HepG2 (cell line): ENCODE measurements around the gene ALCAM. TPM values are rescaled to one million over a fixed set of nuclear protein-coding genes. Genes with fewer than 3 reads are reported as not detected.

Source experiments
- EHMT2 ChIP-seq: fragments of 200-600 bp; sonication (generic); IDR thresholded peaks from 2 replicates; pipeline ENCODE4 v1.7.0; 2017; ENCODE audit warnings: antibody characterized with exemption, low read depth, low read length, borderline replicate concordance
- GFI1 ChIP-seq: sonication (generic); formaldehyde crosslinking; IDR thresholded peaks from 2 replicates; pipeline ENCODE4 v1.5.0; 2020; ENCODE audit warnings: missing genetic modification reagents, mild to moderate bottlenecking, borderline replicate concordance
- JUNB ChIP-seq: sonication (generic); formaldehyde crosslinking; IDR thresholded peaks from 2 replicates; pipeline ENCODE4 v1.8.0; 2022; ENCODE audit warnings: missing genetic modification reagents, mild to moderate bottlenecking, borderline replicate concordance
- KLF9 ChIP-seq: IDR thresholded peaks from 2 replicates; pipeline ENCODE4 v1.6.1; 2016; ENCODE audit warnings: low read depth
- MTF1 ChIP-seq: sonication (generic); formaldehyde crosslinking; IDR thresholded peaks from 2 replicates; pipeline ENCODE4 v1.5.0; 2020; ENCODE audit warnings: missing genetic modification reagents
- PHB2 ChIP-seq: fragments of 450-650 bp; IDR thresholded peaks from 2 replicates; pipeline ENCODE4 v1.6.1; 2018; ENCODE audit not compliant: partially characterized antibody
- PHF5A ChIP-seq: IDR thresholded peaks from one replicate; pipeline ENCODE4 v1.6.1; 2018; ENCODE audit warnings: low read depth, missing genetic modification reagents; ENCODE audit not compliant: unreplicated experiment
- RELA ChIP-seq: sonication (generic); formaldehyde crosslinking; IDR thresholded peaks from 2 replicates; pipeline ENCODE4 v1.4.0; 2020; ENCODE audit warnings: missing genetic modification reagents
- SKI ChIP-seq: fragments of 450-650 bp; IDR thresholded peaks from one replicate; pipeline ENCODE4 v1.6.1; 2018; ENCODE audit warnings: mild to moderate bottlenecking; ENCODE audit not compliant: partially characterized antibody
- SMAD3 ChIP-seq: sonication (generic); formaldehyde crosslinking; IDR thresholded peaks from 2 replicates; pipeline ENCODE4 v1.4.0; 2020; ENCODE audit warnings: missing genetic modification reagents
- SMARCC2 ChIP-seq: fragments of 450-650 bp; IDR thresholded peaks from 2 replicates; pipeline ENCODE4 v1.6.1; 2017; ENCODE audit warnings: antibody characterized with exemption, mild to moderate bottlenecking
- SNAPC2 ChIP-seq: sonication (generic); formaldehyde crosslinking; IDR thresholded peaks from 2 replicates; pipeline ENCODE4 v1.8.1; 2022; ENCODE audit warnings: mild to moderate bottlenecking, missing genetic modification reagents
- STAG1 ChIP-seq: sonication (generic); formaldehyde crosslinking; IDR thresholded peaks from 2 replicates; pipeline ENCODE4 v1.4.0; 2020; ENCODE audit warnings: missing genetic modification reagents
- ZBTB7A ChIP-seq: sonication (generic); formaldehyde crosslinking; IDR thresholded peaks from 2 replicates; pipeline ENCODE4 v1.8.0; 2022; ENCODE audit warnings: mild to moderate bottlenecking, missing genetic modification reagents
- ZFP41 ChIP-seq: sonication (generic); formaldehyde crosslinking; IDR thresholded peaks from 2 replicates; pipeline ENCODE4 v1.4.0; 2020; ENCODE audit warnings: mild to moderate bottlenecking, missing genetic modification reagents, borderline replicate concordance
- ZNF260 ChIP-seq: sonication (generic); formaldehyde crosslinking; IDR thresholded peaks from 2 replicates; pipeline ENCODE4 v1.4.0; 2020; ENCODE audit warnings: missing genetic modification reagents, low read depth, mild to moderate bottlenecking, borderline replicate concordance
- ZSCAN12 ChIP-seq: sonication (generic); formaldehyde crosslinking; IDR thresholded peaks from 2 replicates; pipeline ENCODE4 v1.9.0; 2021; ENCODE audit warnings: mild to moderate bottlenecking, missing genetic modification reagents
- polyA plus RNA-seq, 8 experiments: library from polyadenylated mRNA; depleted of rRNA in 3 of 8; stranded (reverse) in 7 of 8; unstranded in 1 of 8; fragments of >200 nt; fragmentation: Illumina TruSeq in 4 of 8; extraction: Trizol in 4 of 8; gene quantifications; 2 replicates each; pipeline versions ENCODE4 v1.2.1 to v1.2.3, GENCODE V29; 2011 to 2016; ENCODE audit warnings: low read depth in 4 of 8, missing spikeins in 1 of 8, mixed read lengths in 1 of 8; ENCODE audit not compliant: insufficient read depth in 1 of 8
- total RNA-seq, 5 experiments: library from RNA; depleted of rRNA; stranded (reverse); fragments of >200 nt; fragmentation: Illumina TruSeq; extraction: Trizol; gene quantifications; 2 replicates each; pipeline ENCODE4 v1.2.3, GENCODE V29; 2016; ENCODE audit warnings: low read depth in 1 of 5
- TF ChIP-seq, protein P1 (sequence below): sonication (generic); formaldehyde crosslinking; IDR thresholded peaks from 2 replicates; pipeline ENCODE4 v1.9.0; 2021; ENCODE audit warnings: missing genetic modification reagents, borderline replicate concordance
- TF ChIP-seq, protein P2 (sequence below): sonication (generic); formaldehyde crosslinking; IDR thresholded peaks from 2 replicates; pipeline ENCODE4 v1.5.1; 2020; ENCODE audit warnings: missing genetic modification reagents, mild to moderate bottlenecking, borderline replicate concordance
- TF ChIP-seq, protein P3 (sequence below): sonication (generic); formaldehyde crosslinking; IDR thresholded peaks from 2 replicates; pipeline ENCODE4 v1.4.0; 2020; ENCODE audit warnings: missing genetic modification reagents
- TF ChIP-seq, protein P4 (sequence below): IDR thresholded peaks from 2 replicates; pipeline ENCODE4 v1.6.1; 2016; ENCODE audit warnings: low read depth, control low read depth
- TF ChIP-seq, protein P5 (sequence below): IDR thresholded peaks from 2 replicates; pipeline ENCODE4 v1.6.1; 2016

The ALCAM gene
- total and polyA plus RNA-seq, 2 of the 13 experiments (the other 11 are each of a cell fraction or from before 2014, with no cell fraction given) = 26.0 to 33.1 TPM

DNA sequence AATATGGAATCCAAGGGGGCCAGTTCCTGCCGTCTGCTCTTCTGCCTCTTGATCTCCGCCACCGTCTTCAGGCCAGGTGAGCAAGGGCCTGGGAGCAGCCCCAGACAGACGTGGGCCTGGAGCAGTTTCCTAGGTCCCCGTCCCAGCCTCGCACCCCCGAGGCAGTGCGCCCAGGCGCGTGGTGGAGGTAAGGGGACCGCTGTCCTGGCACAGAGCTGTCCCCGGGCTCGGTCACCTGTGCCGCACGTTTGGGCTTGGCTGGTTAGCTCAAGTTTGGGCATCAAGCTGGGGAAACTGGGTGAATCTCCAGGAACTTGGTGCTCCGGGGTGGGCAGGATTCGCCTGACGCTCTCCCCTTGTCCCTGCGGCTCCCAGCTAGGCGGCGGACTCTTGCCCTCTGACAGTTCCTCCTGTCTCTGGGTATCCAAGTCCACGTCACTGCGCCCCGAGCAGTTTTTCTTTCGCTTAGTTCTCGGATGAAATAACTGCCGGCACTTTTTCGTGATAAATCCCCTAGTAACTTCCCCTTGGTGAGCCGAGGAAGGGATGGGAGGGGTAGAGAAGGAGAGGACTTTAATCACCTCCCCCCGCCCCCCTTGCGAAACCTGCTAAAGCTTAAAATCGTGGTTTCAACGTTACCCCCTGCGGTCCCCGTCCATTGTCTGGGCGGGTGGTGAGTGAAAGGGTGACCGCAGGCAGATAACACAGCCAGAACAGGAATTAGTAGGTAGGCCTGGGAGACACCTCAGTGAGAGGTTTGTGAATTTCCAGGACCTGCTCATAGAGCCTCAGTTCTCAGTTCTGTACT, 901 bp downstream of the ALCAM start (continued):
- TF ChIP-seq, protein P1, sequence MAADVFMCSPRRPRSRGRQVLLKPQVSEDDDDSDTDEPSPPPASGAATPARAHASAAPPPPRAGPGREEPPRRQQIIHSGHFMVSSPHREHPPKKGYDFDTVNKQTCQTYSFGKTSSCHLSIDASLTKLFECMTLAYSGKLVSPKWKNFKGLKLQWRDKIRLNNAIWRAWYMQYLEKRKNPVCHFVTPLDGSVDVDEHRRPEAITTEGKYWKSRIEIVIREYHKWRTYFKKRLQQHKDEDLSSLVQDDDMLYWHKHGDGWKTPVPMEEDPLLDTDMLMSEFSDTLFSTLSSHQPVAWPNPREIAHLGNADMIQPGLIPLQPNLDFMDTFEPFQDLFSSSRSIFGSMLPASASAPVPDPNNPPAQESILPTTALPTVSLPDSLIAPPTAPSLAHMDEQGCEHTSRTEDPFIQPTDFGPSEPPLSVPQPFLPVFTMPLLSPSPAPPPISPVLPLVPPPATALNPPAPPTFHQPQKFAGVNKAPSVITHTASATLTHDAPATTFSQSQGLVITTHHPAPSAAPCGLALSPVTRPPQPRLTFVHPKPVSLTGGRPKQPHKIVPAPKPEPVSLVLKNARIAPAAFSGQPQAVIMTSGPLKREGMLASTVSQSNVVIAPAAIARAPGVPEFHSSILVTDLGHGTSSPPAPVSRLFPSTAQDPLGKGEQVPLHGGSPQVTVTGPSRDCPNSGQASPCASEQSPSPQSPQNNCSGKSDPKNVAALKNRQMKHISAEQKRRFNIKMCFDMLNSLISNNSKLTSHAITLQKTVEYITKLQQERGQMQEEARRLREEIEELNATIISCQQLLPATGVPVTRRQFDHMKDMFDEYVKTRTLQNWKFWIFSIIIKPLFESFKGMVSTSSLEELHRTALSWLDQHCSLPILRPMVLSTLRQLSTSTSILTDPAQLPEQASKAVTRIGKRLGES = peak; percentile 58; the same call in 1 of the 2 replicates
- TF ChIP-seq SNAPC2 (CRISPR knock-in tag) = no peak
- no peak for TF ChIP-seq SMARCC2
- TF ChIP-seq STAG1 (CRISPR knock-in tag) = no peak
- no peak for TF ChIP-seq PHF5A (CRISPR knock-in tag)
- TF ChIP-seq SKI = no peak
- no peak for TF ChIP-seq ZSCAN12
- TF ChIP-seq, protein P2, sequence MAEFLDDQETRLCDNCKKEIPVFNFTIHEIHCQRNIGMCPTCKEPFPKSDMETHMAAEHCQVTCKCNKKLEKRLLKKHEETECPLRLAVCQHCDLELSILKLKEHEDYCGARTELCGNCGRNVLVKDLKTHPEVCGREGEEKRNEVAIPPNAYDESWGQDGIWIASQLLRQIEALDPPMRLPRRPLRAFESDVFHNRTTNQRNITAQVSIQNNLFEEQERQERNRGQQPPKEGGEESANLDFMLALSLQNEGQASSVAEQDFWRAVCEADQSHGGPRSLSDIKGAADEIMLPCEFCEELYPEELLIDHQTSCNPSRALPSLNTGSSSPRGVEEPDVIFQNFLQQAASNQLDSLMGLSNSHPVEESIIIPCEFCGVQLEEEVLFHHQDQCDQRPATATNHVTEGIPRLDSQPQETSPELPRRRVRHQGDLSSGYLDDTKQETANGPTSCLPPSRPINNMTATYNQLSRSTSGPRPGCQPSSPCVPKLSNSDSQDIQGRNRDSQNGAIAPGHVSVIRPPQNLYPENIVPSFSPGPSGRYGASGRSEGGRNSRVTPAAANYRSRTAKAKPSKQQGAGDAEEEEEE (CRISPR knock-in tag) = no peak
- TF ChIP-seq EHMT2 = no peak
- TF ChIP-seq ZBTB7A = no peak
- TF ChIP-seq, protein P3, sequence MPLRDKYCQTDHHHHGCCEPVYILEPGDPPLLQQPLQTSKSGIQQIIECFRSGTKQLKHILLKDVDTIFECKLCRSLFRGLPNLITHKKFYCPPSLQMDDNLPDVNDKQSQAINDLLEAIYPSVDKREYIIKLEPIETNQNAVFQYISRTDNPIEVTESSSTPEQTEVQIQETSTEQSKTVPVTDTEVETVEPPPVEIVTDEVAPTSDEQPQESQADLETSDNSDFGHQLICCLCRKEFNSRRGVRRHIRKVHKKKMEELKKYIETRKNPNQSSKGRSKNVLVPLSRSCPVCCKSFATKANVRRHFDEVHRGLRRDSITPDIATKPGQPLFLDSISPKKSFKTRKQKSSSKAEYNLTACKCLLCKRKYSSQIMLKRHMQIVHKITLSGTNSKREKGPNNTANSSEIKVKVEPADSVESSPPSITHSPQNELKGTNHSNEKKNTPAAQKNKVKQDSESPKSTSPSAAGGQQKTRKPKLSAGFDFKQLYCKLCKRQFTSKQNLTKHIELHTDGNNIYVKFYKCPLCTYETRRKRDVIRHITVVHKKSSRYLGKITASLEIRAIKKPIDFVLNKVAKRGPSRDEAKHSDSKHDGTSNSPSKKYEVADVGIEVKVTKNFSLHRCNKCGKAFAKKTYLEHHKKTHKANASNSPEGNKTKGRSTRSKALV = peak; percentile 78; the same call in 1 of the 2 replicates
- no peak for TF ChIP-seq ZNF260 (CRISPR knock-in tag)
- TF ChIP-seq KLF9 (CRISPR knock-in tag) = no peak
- no peak for TF ChIP-seq SMAD3 (CRISPR knock-in tag)
- TF ChIP-seq JUNB (CRISPR knock-in tag) = no peak
- no peak for TF ChIP-seq MTF1
- TF ChIP-seq PHB2 = no peak
- TF ChIP-seq, protein P4, sequence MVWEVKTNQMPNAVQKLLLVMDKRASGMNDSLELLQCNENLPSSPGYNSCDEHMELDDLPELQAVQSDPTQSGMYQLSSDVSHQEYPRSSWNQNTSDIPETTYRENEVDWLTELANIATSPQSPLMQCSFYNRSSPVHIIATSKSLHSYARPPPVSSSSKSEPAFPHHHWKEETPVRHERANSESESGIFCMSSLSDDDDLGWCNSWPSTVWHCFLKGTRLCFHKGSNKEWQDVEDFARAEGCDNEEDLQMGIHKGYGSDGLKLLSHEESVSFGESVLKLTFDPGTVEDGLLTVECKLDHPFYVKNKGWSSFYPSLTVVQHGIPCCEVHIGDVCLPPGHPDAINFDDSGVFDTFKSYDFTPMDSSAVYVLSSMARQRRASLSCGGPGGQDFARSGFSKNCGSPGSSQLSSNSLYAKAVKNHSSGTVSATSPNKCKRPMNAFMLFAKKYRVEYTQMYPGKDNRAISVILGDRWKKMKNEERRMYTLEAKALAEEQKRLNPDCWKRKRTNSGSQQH = no peak
- TF ChIP-seq GFI1 = no peak
- TF ChIP-seq ZFP41 = peak; percentile 86; the same call in 1 of the 2 replicates
- TF ChIP-seq, protein P5, sequence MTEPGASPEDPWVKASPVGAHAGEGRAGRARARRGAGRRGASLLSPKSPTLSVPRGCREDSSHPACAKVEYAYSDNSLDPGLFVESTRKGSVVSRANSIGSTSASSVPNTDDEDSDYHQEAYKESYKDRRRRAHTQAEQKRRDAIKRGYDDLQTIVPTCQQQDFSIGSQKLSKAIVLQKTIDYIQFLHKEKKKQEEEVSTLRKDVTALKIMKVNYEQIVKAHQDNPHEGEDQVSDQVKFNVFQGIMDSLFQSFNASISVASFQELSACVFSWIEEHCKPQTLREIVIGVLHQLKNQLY = no peak
- TF ChIP-seq RELA (CRISPR knock-in tag) = no peak
